Activated CD8-positive, alpha-beta memory T cell treated with anti-CD3 and anti-CD28 coated beads for 1 hour (primary cell): ENCODE data around the gene C7.
"Not testable (repeated sequence)": the region's sequence is repeated elsewhere in the genome, so short reads cannot be mapped to it uniquely, and the experiment has no call there.

Source experiments
- DNase-seq, 2 donors: peaks; one replicate each; pipeline ENCODE4 v3.0.0-alpha.2; 2020; ENCODE audit warnings: low read depth in 1 of 2; ENCODE audit errors: extremely low read depth in 1 of 2

The C7 gene

GRCh38 chr5:40988746-40989510 lies 79.6 kb downstream of the C7 start:
- DNase-seq = no peak

- no peak for DNase-seq
Observed at GRCh38 chr5:40991168-40991980, 82.1 kb downstream of the C7 start.

- DNase-seq = no peak
Observed at GRCh38 chr5:40991981-40992559, 82.8 kb downstream of the C7 start.

- no peak for DNase-seq
Observed at GRCh38 chr5:40995801-40996586, 86.7 kb downstream of the C7 start.

- no peak for DNase-seq
Observed at GRCh38 chr5:40999142-40999541, 89.8 kb downstream of the C7 start.

GRCh38 chr5:40999966-41000365 lies 90.7 kb downstream of the C7 start:
- no peak for DNase-seq

GRCh38 chr5:41003670-41004376 lies 94.5 kb downstream of the C7 start:
- DNase-seq = no peak

GRCh38 chr5:41004931-41005330 lies 95.6 kb downstream of the C7 start:
- DNase-seq = no peak

GRCh38 chr5:41009232-41009631 lies 99.9 kb downstream of the C7 start:
- no peak for DNase-seq

GRCh38 chr5:41010572-41010971 lies 101.3 kb downstream of the C7 start:
- DNase-seq = no peak

GRCh38 chr5:41012318-41012717 lies 103.0 kb downstream of the C7 start:
- DNase-seq = no peak

GRCh38 chr5:41022600-41022999 lies 113.3 kb downstream of the C7 start:
- DNase-seq = not testable (repeated sequence)
